ENCODE results near the gene CCNL1. TPM values are rescaled to one million over a fixed set of nuclear protein-coding genes. Genes with fewer than 3 reads are reported as not detected.
A peak's percentile ranks its signal among the peaks of the same experiment; 100 is the strongest.

CCNL1 gene
- polyA plus RNA-seq, 1 donor (not counting 4 experiments of a cell fraction or from before 2014, with no cell fraction given), result 136 TPM

GRCh38 chr3:157129803-157130466 lies 30.0 kb downstream of the CCNL1 start:
- no peak for TF ChIP-seq EZH2 (IDR thresholded peaks at IDR 0.05; ENCODE audit: low read length)
- TF ChIP-seq CTCF (optimal IDR thresholded peaks at IDR 0.05 in 1 of 3, IDR thresholded peaks at IDR 0.05 in 1 of 3, conservative IDR thresholded peaks at IDR 0.05 in 1 of 3; ENCODE audit: extremely low read depth in 1 of 3, insufficient read depth in 2 of 3, low read length in 3 of 3), result no peak
- dilution Hi-C loops (cut with MboI; ENCODE audit: extremely low pct_ligation_motif_present, low sequenced_read_pairs), result no loop called here
- Histone ChIP-seq H3K27ac (ENCODE audit: control insufficient read depth, insufficient read depth, low read length) (peak overlapping the region; percentile 100), H3K9me3 (ENCODE audit: control insufficient read depth, low read depth, low read length) (no peaks in the 10 kb centered on the region), H3K36me3 (ENCODE audit: control insufficient read depth in 2 of 2, extremely low read depth in 1 of 2, insufficient read depth in 2 of 2, low read length in 2 of 2) (no peaks in the 10 kb centered on the region), H4K20me1 (ENCODE audit: control insufficient read depth, extremely low read depth, insufficient read depth, low read length) (no peaks in the 10 kb centered on the region), H2AFZ (ENCODE audit: control insufficient read depth, low read length) (peak overlapping the region; percentile 4), H3K9me1 (ENCODE audit: control insufficient read depth, extremely low read depth, insufficient read depth, low read length) (no peaks in the 10 kb centered on the region), H3K4me3 (ENCODE audit: control insufficient read depth in 2 of 3, extremely low read depth in 1 of 3, insufficient read depth in 2 of 3, low read depth in 1 of 3, low read length in 3 of 3) (peak overlapping the region in 1 of 3 experiments; percentile 3), H3K4me1 (ENCODE audit: control insufficient read depth, extremely low read depth, insufficient read depth, low read length) (peaks cover 87% of the 10 kb centered on the region), H3K27me3 (ENCODE audit: control insufficient read depth, extremely low read depth, insufficient read depth, low read length) (no peaks in the 10 kb centered on the region), H3K9ac (ENCODE audit: control insufficient read depth, extremely low read depth, insufficient read depth, low read length) (peak overlapping the region; percentile 88), H3K79me2 (ENCODE audit: control insufficient read depth, insufficient read depth, low read length) (no peaks in the 10 kb centered on the region), H3K4me2 (ENCODE audit: control insufficient read depth, extremely low read depth, insufficient read depth, low read depth, low read length) (peak overlapping the region; percentile 39)
- FAIRE-seq, result no peak
- DNase-seq (ENCODE audit: low read depth, low spot score), result no peak

- dilution Hi-C loops (cut with MboI; ENCODE audit: extremely low pct_ligation_motif_present, low sequenced_read_pairs), result no loop called here
- no peak for DNase-seq (ENCODE audit: low read depth, low spot score)
Observed at GRCh38 chr3:157128771-157129681, 30.9 kb downstream of the CCNL1 start.

More at GRCh38 chr3:157128771-157129681, 30.9 kb downstream of the CCNL1 start:
- peak; percentile 23 for FAIRE-seq
- H3K27ac ChIP-seq (ENCODE audit: control insufficient read depth, insufficient read depth, low read length), result peak overlapping the region; percentile 100
- peaks cover 93% of the 10 kb centered on the region for H3K4me1 ChIP-seq (ENCODE audit: control insufficient read depth, extremely low read depth, insufficient read depth, low read length)
- H4K20me1 ChIP-seq (ENCODE audit: control insufficient read depth, extremely low read depth, insufficient read depth, low read length), result no peaks in the 10 kb centered on the region
- H3K4me3 ChIP-seq (ENCODE audit: control insufficient read depth in 2 of 3, extremely low read depth in 1 of 3, insufficient read depth in 2 of 3, low read depth in 1 of 3, low read length in 3 of 3), result no peak overlapping the region
- H3K36me3 ChIP-seq (ENCODE audit: control insufficient read depth in 2 of 2, extremely low read depth in 1 of 2, insufficient read depth in 2 of 2, low read length in 2 of 2), result no peaks in the 10 kb centered on the region
- H3K9ac ChIP-seq (ENCODE audit: control insufficient read depth, extremely low read depth, insufficient read depth, low read length), result peak overlapping the region; percentile 88
- no peak overlapping the region for H2AFZ ChIP-seq (ENCODE audit: control insufficient read depth, low read length)
- H3K79me2 ChIP-seq (ENCODE audit: control insufficient read depth, insufficient read depth, low read length), result no peaks in the 10 kb centered on the region
- H3K9me1 ChIP-seq (ENCODE audit: control insufficient read depth, extremely low read depth, insufficient read depth, low read length), result no peaks in the 10 kb centered on the region
- peak overlapping the region; percentile 69 for H3K4me2 ChIP-seq (ENCODE audit: control insufficient read depth, extremely low read depth, insufficient read depth, low read depth, low read length)
- H3K9me3 ChIP-seq (ENCODE audit: control insufficient read depth, low read depth, low read length), result no peaks in the 10 kb centered on the region
- TF ChIP-seq CTCF (optimal IDR thresholded peaks at IDR 0.05 in 1 of 3, IDR thresholded peaks at IDR 0.05 in 1 of 3, conservative IDR thresholded peaks at IDR 0.05 in 1 of 3; ENCODE audit: extremely low read depth in 1 of 3, insufficient read depth in 2 of 3, low read length in 3 of 3), result no peak
- H3K27me3 ChIP-seq (ENCODE audit: control insufficient read depth, extremely low read depth, insufficient read depth, low read length), result no peaks in the 10 kb centered on the region
